Sciatic nerve (tissue), 2 donors: ENCODE measurements around the gene APEX1. TPM values are rescaled to one million over a fixed set of nuclear protein-coding genes. Genes with fewer than 3 reads are reported as not detected.

Source experiments
- ATAC-seq: fragments of 200-7000 bp; cut with Tn5 transposase; one replicate; pipeline ENCODE4 v1.9.1; 2020; ENCODE audit warnings: mild to moderate bottlenecking, moderate library complexity
- DNase-seq: peaks from one replicate; pipeline ENCODE4 v3.0.0-alpha.2; 2020; ENCODE audit warnings: low spot score
- intact Hi-C: fragments of 100-400 bp; cut with DNase I; formaldehyde crosslinking; loops from one replicate; pipeline ENCODE4 v1.14.2; 2022
- total RNA-seq: library from RNA; stranded (reverse); fragmentation: NEBNext Ultra II Directional; extraction: Animal tissue kit (Norgen Biotek cat#: 25700); gene quantifications from one replicate; pipeline ENCODE4 v1.2.1, GENCODE V29; 2021
- donor health status: DM: no; HTN: no; CAD: no.
- donor health status: DM: no; HTN: no; CAD: no.

APEX1 gene
- total RNA-seq, 1 donor from 2014 or later = 68.0 TPM

GRCh38 chr14:20469242-20469889, 14.3 kb downstream of the APEX1 start, which contains the start of gene PNP:
Gene PNP (plus strand): TSS chr14:20469406. CDS start chr14:20469525, 119 bp downstream.
- DNase-seq = peak; percentile 91
- ATAC-seq = peak; percentile 98
- intact Hi-C loops = no loop called here

- intact Hi-C loops = no loop called here
- ATAC-seq (peak; percentile 52), DNase-seq (no peak)
Observed at GRCh38 chr14:20469890-20470602, 15.0 kb downstream of the APEX1 start.

- DNase-seq = no peak
- no peak for ATAC-seq
- intact Hi-C loops = no loop called here
Observed at GRCh38 chr14:20470603-20470901, 15.5 kb downstream of the APEX1 start.

- no peak for DNase-seq
- no peak for ATAC-seq
- intact Hi-C loops = no loop called here
Observed at GRCh38 chr14:20472536-20473169, 17.6 kb downstream of the APEX1 start.

- DNase-seq (no peak), ATAC-seq (no peak)
- intact Hi-C loops = no loop called here
Observed at GRCh38 chr14:20476776-20477175, 21.8 kb downstream of the APEX1 start.

GRCh38 chr14:20477211-20477876, 22.3 kb downstream of the APEX1 start:
- intact Hi-C loops = no loop called here
- DNase-seq (no peak), ATAC-seq (peak; percentile 48)

- ATAC-seq = no peak
- intact Hi-C loops = no loop called here
Observed at GRCh38 chr14:20478894-20479293, 23.9 kb downstream of the APEX1 start.

GRCh38 chr14:20482382-20482781, 27.4 kb downstream of the APEX1 start:
- ATAC-seq (no peak), DNase-seq (no peak)
- intact Hi-C loops = no loop called here

More at GRCh38 chr14:20478894-20479293, 23.9 kb downstream of the APEX1 start:
- DNase-seq = no peak

GRCh38 chr14:20485900-20486299, 30.9 kb downstream of the APEX1 start:
- ATAC-seq (no peak), DNase-seq (no peak)
- intact Hi-C loops = no loop called here

- DNase-seq = no peak
- no peak for ATAC-seq
- intact Hi-C loops = no loop called here
Observed at GRCh38 chr14:20486684-20487395, 31.8 kb downstream of the APEX1 start.

- intact Hi-C loops = no loop called here
- no peak for DNase-seq
- ATAC-seq = no peak
Observed at GRCh38 chr14:20487396-20487725, 32.3 kb downstream of the APEX1 start.

GRCh38 chr14:20489093-20489994, 34.3 kb downstream of the APEX1 start:
- intact Hi-C loops = no loop called here
- no peak for DNase-seq
- ATAC-seq = peak; percentile 34

GRCh38 chr14:20490563-20490962, 35.5 kb downstream of the APEX1 start:
- ATAC-seq (no peak), DNase-seq (no peak)
- intact Hi-C loops = no loop called here

- DNase-seq (no peak), ATAC-seq (no peak)
- intact Hi-C loops = no loop called here
Observed at GRCh38 chr14:20492486-20492885, 37.5 kb downstream of the APEX1 start.

GRCh38 chr14:20493634-20494033, 38.6 kb downstream of the APEX1 start:
- intact Hi-C loops = no loop called here
- ATAC-seq (peak; percentile 63), DNase-seq (no peak)

GRCh38 chr14:20494935-20495766, 40.1 kb downstream of the APEX1 start:
- no peak for DNase-seq
- intact Hi-C loops = no loop called here
- ATAC-seq = no peak

- DNase-seq = no peak
- no peak for ATAC-seq
- intact Hi-C loops = no loop called here
Observed at GRCh38 chr14:20498622-20499021, 43.6 kb downstream of the APEX1 start.

- DNase-seq = no peak
- no peak for ATAC-seq
- intact Hi-C loops = no loop called here
Observed at GRCh38 chr14:20499108-20499507, 44.1 kb downstream of the APEX1 start.
